HG03457 (cell line): ENCODE data around the gene GRIK2.

Source experiments
- ATAC-seq: cut with Tn5 transposase; IDR thresholded peaks from one replicate; pipeline ENCODE4 v1.9.1; 2021; ENCODE audit warnings: moderate number of reproducible peaks; ENCODE audit not compliant: unreplicated experiment

Gene GRIK2

DNA sequence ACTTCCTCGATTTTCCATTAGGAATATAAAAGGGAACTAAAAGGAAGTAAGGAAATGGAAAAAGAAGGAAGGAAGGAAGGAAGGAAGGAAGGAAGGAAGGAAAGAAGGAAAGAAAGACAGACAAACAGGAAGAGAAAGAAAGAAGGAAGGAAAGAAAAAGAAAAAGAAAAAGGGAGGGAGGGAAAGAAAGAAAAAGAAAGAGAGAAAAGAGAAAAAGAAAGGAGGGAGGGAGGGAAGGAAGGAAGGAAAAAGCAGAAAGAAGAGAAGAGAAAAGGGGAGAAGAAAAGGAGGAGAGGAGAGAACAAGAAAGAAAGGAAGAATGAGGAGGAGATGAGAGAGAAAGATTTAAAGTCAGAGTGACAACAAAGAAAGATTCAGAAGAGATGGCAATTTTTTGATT lies 724.5 kb downstream of the GRIK2 start:
- ATAC-seq = no peak
